ENCODE data around the gene IRF7.

GRCh38 chr11:623999-624704 lies 8.4 kb upstream of the IRF7 start:
- TF ChIP-seq CTCF (IDR thresholded peaks at IDR 0.05) (no peak), POLR2A (IDR thresholded peaks at IDR 0.05) (no peak)
